HT1080 (cell line): Measurements from ENCODE around the gene HIP1. TPM values are rescaled to one million over a fixed set of nuclear protein-coding genes. Genes with fewer than 3 reads are reported as not detected.
A peak's percentile ranks its signal among the peaks of the same experiment; 100 is the strongest.
"Not testable (repeated sequence)": the region's sequence is repeated elsewhere in the genome, so short reads cannot be mapped to it uniquely, and the experiment has no call there.

Experiments
- DNase-seq: peaks from one replicate; pipeline ENCODE4 v3.0.0-alpha.2; 2015; ENCODE audit warnings: low read depth
- small RNA-seq: library from RNA; depleted of rRNA; stranded (forward); fragments of <200 nt; gene quantifications from one replicate; pipeline ENCODE3, GENCODE V24; 2014
- total RNA-seq: library from RNA; depleted of rRNA; stranded (reverse); fragments of >200 nt; shearing (Covaris generic); gene quantifications from 2 replicates; pipeline ENCODE4 v1.2.3, GENCODE V29; 2014; rRNA removed

HIP1 gene
- total RNA-seq, 1 experiment from 2014 or later = 4.6 TPM

GRCh38 chr7:75531359-75531821 is 207.4 kb downstream of the HIP1 start:
- peak; percentile 24 for DNase-seq

DNA sequence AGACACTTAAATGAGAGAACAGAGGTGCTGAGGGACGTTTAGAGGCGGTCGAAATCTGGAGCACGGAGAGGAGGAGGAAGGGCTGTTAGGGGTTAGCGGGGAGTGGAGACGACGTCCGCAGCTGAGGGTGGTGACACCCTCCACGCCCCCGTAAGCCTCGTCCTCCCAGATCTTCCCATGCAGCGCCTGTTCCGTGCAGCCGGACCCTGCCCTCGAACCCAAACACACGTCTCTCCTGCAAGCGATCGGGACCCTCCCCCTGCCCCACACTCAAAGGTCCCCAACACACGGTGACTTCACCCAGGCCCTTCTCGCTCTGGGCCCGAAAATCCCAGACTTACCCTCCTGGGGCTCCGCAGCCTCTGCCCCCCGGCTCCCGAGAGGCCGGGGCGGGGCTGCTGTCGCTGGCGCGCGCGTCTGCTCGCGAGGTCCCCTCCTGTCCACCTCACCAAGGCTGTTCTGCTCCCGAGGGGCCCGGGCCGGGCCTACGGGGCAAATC is 211.5 kb downstream of the HIP1 start:
- DNase-seq = not testable (repeated sequence)

DNA sequence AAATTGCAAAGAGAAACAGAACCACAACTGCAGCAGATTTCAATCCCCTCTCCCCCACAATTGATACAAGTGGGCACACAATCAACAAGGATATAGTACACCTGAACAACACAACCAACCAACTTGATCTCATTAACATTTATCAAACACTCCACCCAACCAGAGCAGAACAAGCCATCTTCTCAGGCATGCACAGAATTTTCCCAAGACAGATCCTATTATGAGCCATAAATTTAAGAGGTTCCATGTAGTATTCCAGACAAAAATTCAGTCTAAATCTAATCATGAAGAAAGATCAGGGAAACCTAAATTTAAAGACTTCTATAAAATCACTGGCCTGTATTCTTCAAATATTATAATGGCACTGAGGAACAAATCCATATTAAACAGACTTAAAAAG is 217.0 kb downstream of the HIP1 start:
- not testable (repeated sequence) for DNase-seq

DNA sequence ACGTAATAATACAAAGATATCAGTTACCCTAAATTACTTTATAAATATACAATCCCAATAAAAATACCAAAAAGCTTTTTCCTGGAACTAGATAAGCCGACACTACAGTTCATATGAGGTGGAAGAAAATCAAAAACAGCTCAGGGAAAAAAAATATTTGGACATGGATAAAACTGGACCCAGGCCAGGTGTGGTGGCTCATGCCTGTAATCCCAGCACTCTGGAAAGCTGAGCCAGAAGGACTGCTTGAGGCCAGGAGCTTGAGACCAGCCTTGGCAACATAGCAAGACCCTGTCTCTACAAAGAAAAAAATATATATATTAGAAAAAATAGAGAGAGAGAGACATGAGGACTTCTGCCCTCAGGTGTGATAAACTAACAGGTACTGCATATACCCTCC is 219.9 kb downstream of the HIP1 start:
- DNase-seq = not testable (repeated sequence)

DNA sequence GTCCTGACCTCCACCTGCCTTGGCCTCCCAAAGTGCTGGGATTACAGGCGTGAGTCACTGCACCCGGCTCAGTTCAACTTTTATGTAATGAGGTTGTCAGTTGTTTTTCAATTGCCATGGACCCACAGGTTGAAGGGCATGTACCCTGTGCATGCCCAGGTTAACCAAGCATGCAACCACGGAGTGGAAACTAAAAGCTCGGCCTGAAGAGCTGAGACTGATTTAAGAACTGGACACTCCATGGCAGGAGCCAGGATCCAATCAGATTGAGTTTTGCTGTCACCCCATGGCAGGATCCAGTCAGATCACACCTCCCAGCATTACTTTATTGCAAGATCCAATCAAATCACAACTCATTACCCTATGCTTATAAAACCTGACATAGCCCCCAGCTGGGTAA is 229.7 kb downstream of the HIP1 start:
- DNase-seq = not testable (repeated sequence)

GRCh38 chr7:75492020-75492419 is 246.7 kb downstream of the HIP1 start, which contains the start of gene SPDYE5:
Gene SPDYE5 (plus strand): TSS chr7:75492320. CDS start chr7:75494048, 1,728 bp downstream.
- not testable (repeated sequence) for DNase-seq

GRCh38 chr7:75485979-75486643 is 252.6 kb downstream of the HIP1 start, which contains the start of gene POM121C:
Gene POM121C (minus strand): TSS chr7:75486299. CDS start chr7:75441496, 44,803 bp downstream.
- DNase-seq = peak; percentile 87

- DNase-seq = not testable (repeated sequence)
Observed at GRCh38 chr7:75485355-75485978, 253.3 kb downstream of the HIP1 start.

Small RNA genes lying within 50 kb of the gene (small RNA-seq; reads per million reads assigned to genes)
- gene AC211429.1 (not detected), gene RF00019 (not detected)

Other genes starting within 250 kb of the HIP1 start
- not detected in 2 replicates for gene SPDYE5, start 246.6 kb downstream of the HIP1 start, total RNA-seq
- not detected in 2 replicates for gene CCL26, start 33.3 kb upstream of the HIP1 start, total RNA-seq
- not detected in 2 replicates for gene CCL24, start 74.9 kb upstream of the HIP1 start, total RNA-seq
- 19.0 and 31.2 TPM in 2 replicates for gene RHBDD2, start 140.1 kb upstream of the HIP1 start, total RNA-seq
- gene POR, start 176.2 kb upstream of the HIP1 start, total RNA-seq = 66.8 and 77.2 TPM in 2 replicates